ENCODE data around the gene SPTB.

GRCh38 chr14:64707661-64708060, 172.0 kb downstream of the SPTB start:
- TF ChIP-seq POLR2A (IDR thresholded peaks at IDR 0.05) (no peak), CTCF (IDR thresholded peaks at IDR 0.05 in 8 of 11, conservative IDR thresholded peaks at IDR 0.05 in 3 of 11) (no peak), POLR2AphosphoS5 (IDR thresholded peaks at IDR 0.05) (no peak)
